Nephron progenitor cell (in vitro differentiated cells): ENCODE data around the gene GPSM1.

Source experiments
- DNase-seq: peaks from one replicate; pipeline ENCODE4 v3.0.0; 2021
- H3K27ac Mint-ChIP-seq: 2 replicates; pipeline ENCODE4 v1.8.0; 2021; ENCODE audit warnings: mild to moderate bottlenecking, moderate library complexity, mixed read lengths
- H3K27me3 Mint-ChIP-seq: 2 replicates; pipeline ENCODE4 v1.8.0; 2021; ENCODE audit warnings: mild to moderate bottlenecking, low read depth, mixed read lengths; ENCODE audit not compliant: poor library complexity
- H3K36me3 Mint-ChIP-seq: 2 replicates; pipeline ENCODE4 v1.8.0; 2021; ENCODE audit warnings: low read depth, mixed read lengths
- H3K4me1 Mint-ChIP-seq: 2 replicates; pipeline ENCODE4 v1.8.0; 2021; ENCODE audit warnings: mixed read lengths
- H3K4me3 Mint-ChIP-seq: 2 replicates; pipeline ENCODE4 v1.8.0; 2021; ENCODE audit warnings: mild to moderate bottlenecking, moderate library complexity, mixed read lengths
- H3K9me3 Mint-ChIP-seq: 2 replicates; pipeline ENCODE4 v1.8.0; 2021; ENCODE audit warnings: mild to moderate bottlenecking, moderate library complexity, mixed read lengths
- TF ChIP-seq, protein P1 (sequence below): fragments of 200-600 bp; sonication (generic); IDR thresholded peaks from 2 replicates; pipeline ENCODE4 v1.5.0; 2021; ENCODE audit warnings: antibody characterized with exemption

The GPSM1 gene

DNA sequence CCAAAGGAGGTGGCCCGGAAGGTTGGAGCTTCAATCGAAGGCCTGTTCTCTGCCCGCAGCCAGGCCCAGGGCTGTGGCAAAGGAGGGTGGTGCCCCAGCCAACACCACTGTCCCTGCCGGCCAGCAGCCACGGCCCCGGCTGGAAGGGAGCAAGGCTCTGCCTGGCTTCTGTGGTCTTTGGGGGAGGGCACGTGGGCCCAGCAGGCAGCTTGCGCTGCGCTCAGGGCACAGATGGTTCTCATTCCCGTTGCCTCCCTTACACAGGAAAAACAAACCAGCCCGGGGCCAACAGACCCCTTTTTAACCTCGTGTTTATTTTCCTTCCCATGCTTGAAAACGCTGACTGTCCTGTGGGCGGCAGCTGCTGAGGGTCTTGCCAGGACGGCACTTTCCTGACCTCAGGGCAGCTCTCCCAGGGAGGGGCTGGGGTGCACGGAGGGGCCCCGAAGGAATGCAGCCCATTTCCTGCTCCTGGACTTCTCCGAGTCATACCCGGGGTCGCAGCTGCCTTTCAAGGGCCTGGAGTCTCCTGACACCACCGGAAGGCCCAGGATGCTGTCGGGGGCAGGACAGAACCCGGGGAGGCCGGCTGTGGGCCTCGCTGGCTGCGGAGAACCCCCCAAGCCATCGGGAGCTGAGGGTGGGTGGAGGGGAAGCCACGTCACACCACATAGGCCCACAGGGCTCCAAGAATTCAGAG lies 1.1 kb upstream of the GPSM1 start:
- H3K27me3 Mint-ChIP-seq, result peaks cover 11% of the 10 kb centered on the region
- DNase-seq, result peak; percentile 65
- peak overlapping the region; percentile 88 for H3K27ac Mint-ChIP-seq
- no peaks in the 10 kb centered on the region for H3K36me3 Mint-ChIP-seq
- peaks cover 6% of the 10 kb centered on the region for H3K9me3 Mint-ChIP-seq
- peaks cover 69% of the 10 kb centered on the region for H3K4me1 Mint-ChIP-seq
- peak overlapping the region; percentile 74 for H3K4me3 Mint-ChIP-seq
- TF ChIP-seq, protein P1, sequence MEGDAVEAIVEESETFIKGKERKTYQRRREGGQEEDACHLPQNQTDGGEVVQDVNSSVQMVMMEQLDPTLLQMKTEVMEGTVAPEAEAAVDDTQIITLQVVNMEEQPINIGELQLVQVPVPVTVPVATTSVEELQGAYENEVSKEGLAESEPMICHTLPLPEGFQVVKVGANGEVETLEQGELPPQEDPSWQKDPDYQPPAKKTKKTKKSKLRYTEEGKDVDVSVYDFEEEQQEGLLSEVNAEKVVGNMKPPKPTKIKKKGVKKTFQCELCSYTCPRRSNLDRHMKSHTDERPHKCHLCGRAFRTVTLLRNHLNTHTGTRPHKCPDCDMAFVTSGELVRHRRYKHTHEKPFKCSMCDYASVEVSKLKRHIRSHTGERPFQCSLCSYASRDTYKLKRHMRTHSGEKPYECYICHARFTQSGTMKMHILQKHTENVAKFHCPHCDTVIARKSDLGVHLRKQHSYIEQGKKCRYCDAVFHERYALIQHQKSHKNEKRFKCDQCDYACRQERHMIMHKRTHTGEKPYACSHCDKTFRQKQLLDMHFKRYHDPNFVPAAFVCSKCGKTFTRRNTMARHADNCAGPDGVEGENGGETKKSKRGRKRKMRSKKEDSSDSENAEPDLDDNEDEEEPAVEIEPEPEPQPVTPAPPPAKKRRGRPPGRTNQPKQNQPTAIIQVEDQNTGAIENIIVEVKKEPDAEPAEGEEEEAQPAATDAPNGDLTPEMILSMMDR, result no peak

DNA sequence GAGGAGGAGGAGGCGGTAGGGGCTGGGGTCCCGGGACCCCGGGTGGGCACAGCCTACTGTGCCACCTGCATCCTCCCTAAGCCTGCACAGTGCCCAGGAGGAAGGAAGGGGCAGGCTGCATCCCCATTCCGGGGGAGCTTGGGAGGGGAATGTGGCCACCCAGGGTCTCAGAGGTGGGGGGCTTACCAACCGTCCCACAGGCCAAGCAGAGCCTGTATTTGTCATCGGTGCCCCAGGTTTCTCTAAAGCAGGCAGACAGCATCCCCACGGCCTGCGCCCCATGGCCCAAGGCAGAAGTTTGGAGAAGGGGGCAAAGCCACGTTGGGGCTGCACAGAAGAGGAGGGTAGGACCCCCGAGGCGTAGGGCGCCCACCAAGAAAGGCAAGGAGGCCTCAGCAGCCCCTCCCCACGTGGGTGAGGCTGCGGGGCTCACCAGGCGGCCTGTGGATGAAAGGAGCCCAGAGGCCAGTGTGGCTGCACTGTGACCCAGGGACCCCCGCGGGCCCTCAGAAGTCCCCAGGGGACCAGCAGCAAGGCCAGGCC lies 507 bp upstream of the GPSM1 start:
- H3K27me3 Mint-ChIP-seq, result peaks cover 8% of the 10 kb centered on the region
- DNase-seq, result no peak
- TF ChIP-seq, protein P1, result no peak
- H3K27ac Mint-ChIP-seq, result peak overlapping the region; percentile 88
- peaks cover 4% of the 10 kb centered on the region for H3K9me3 Mint-ChIP-seq
- peak overlapping the region; percentile 74 for H3K4me3 Mint-ChIP-seq
- H3K4me1 Mint-ChIP-seq, result peaks cover 62% of the 10 kb centered on the region
- no peaks in the 10 kb centered on the region for H3K36me3 Mint-ChIP-seq

DNA sequence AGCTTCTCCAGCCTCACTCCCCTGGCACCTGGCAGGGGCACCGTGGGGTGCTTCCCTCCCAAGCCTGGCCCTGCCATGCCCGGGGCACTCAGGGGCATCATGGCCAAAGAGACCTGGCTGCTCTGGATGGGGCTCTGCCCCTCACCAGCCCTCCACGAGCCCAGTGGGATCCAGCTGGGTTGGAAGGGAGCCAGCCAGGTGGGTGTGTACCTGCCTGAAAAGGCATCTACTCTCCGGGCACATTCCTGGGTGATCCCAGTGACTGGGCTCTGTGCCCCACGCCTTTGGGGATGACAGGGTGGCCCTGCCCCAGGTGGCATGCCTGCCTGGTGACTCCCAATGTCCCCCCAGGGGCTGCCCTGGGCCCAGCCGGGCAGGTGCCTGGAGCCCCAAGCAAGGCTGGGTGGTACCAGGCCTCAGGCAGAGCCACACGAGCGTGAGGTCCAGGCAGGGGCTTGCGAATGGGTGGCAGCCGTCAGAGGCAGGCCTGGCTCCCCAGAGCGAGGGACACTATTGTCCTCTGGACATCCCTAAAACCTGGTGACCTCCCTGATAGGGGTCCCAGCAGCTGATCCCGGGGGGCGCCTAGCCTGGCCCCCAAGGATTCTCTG lies 777 bp downstream of the GPSM1 start:
- no peak for DNase-seq
- no peaks in the 10 kb centered on the region for H3K9me3 Mint-ChIP-seq
- H3K4me3 Mint-ChIP-seq, result peak overlapping the region; percentile 86
- H3K36me3 Mint-ChIP-seq, result no peaks in the 10 kb centered on the region
- peaks cover 49% of the 10 kb centered on the region for H3K4me1 Mint-ChIP-seq
- peaks cover 4% of the 10 kb centered on the region for H3K27me3 Mint-ChIP-seq
- TF ChIP-seq, protein P1, result no peak
- peak overlapping the region; percentile 31 for H3K27ac Mint-ChIP-seq

DNA sequence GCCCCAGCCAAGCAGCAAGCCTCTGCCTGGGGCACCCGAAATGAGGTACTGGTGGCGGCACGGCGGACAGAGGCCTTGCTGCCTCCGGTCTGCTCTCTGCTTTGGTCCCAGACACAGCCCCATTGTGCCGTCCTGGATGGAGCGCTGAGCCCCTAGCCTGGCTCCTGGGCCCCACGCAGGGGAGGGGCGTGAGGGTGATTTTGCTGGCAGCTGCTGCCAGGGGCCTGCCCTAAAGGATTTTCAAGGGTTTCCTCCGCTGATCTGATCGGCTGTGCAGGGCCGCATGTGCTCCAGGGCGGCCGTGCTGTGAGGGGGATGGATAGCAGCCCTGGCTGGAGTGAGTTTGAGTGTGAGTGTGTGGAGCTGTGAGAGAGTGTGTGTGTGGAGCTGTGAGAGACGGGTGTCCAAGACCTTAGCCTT lies 1.3 kb downstream of the GPSM1 start:
- peak overlapping the region; percentile 86 for H3K4me3 Mint-ChIP-seq
- H3K36me3 Mint-ChIP-seq, result no peaks in the 10 kb centered on the region
- peak; percentile 46 for DNase-seq
- H3K9me3 Mint-ChIP-seq, result no peaks in the 10 kb centered on the region
- peaks cover 4% of the 10 kb centered on the region for H3K27me3 Mint-ChIP-seq
- peak overlapping the region; percentile 31 for H3K27ac Mint-ChIP-seq
- TF ChIP-seq, protein P1, result no peak
- H3K4me1 Mint-ChIP-seq, result peaks cover 46% of the 10 kb centered on the region

DNA sequence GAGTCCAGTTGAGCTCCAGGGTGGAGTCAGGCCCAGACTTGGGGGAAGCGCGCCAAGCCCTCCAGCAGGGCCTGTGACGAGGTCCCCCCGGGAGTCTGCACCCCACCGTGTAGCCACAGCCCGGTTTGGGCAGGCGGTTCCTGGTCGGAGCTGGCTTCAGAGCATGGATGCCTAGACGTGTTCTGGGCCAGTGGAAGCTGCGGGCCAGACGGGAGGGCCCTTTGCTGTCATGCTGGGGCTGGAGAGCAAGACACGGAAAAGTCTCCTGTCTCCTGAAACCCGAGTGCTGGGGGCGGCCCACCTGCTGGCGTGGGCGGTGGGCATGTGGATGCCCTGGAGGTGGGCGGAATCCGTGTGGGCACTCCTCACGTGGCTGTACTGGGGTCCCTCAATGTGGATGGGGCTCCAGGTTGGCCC lies 1.9 kb downstream of the GPSM1 start:
- Mint-ChIP-seq H3K9me3 (no peaks in the 10 kb centered on the region), H3K4me3 (peak overlapping the region; percentile 86)
- no peak for DNase-seq

More for the DNA sequence above, 1.9 kb downstream of the GPSM1 start:
- peaks cover 41% of the 10 kb centered on the region for H3K4me1 Mint-ChIP-seq
- H3K27ac Mint-ChIP-seq, result no peak overlapping the region
- peaks cover 4% of the 10 kb centered on the region for H3K27me3 Mint-ChIP-seq
- TF ChIP-seq, protein P1, result no peak
- no peaks in the 10 kb centered on the region for H3K36me3 Mint-ChIP-seq
